Measurements from ENCODE around the gene DSCAML1.

- TF ChIP-seq CTCF (IDR thresholded peaks at IDR 0.05) (no peak), POLR2A (IDR thresholded peaks at IDR 0.05) (no peak), EP300 (IDR thresholded peaks at IDR 0.05) (no peak), POLR2AphosphoS5 (IDR thresholded peaks at IDR 0.05) (no peak)
Measured at GRCh38 chr11:117427356-117427874, 369.6 kb downstream of the DSCAML1 start.
